ENCODE measurements around the gene FOXK2. TPM values are rescaled to one million over a fixed set of nuclear protein-coding genes. Genes with fewer than 3 reads are reported as not detected.
A peak's percentile ranks its signal among the peaks of the same experiment; 100 is the strongest.

The FOXK2 gene
- total RNA-seq, 4 donors from 2014 or later, result 27.0 to 51.6 (median 45.3) TPM

- Histone ChIP-seq H3K9me3 (no peaks in the 10 kb centered on the region), H3K27ac (replicated peaks in 1 of 4) (peak overlapping the region; percentile 84 to 94 (median 90)), H3K27me3 (no peaks in the 10 kb centered on the region), H3K36me3 (no peaks in the 10 kb centered on the region), H3K4me1 (peaks cover 34 to 51% (median 47%) of the 10 kb centered on the region in 4 donors), H3K4me3 (peak overlapping the region; percentile 79 to 98 (median 94))
- no peak for DNase-seq (ENCODE audit: extremely low spot score)
- peak in 1 of 2 donors; percentile 17 for TF ChIP-seq POLR2AphosphoS5 (IDR thresholded peaks at IDR 0.05)
- no peak for TF ChIP-seq EP300 (IDR thresholded peaks at IDR 0.05)
- WGBS, result 2% methylated on average over 17 of the region's 94 CpGs
- intact Hi-C loops (cut with DNase I), result loop anchor here (5.0 kb wide), 1 partner anchor 32 kb away; no protein-coding TSS in a partner anchor
Measured at GRCh38 chr17:82519971-82520903, 705 bp downstream of the FOXK2 start.

- Histone ChIP-seq H3K27me3 (no peaks in the 10 kb centered on the region), H3K36me3 (no peaks in the 10 kb centered on the region), H3K4me3 (no peak overlapping the region), H3K9me3 (no peaks in the 10 kb centered on the region), H3K4me1 (peaks cover 72 to 89% (median 88%) of the 10 kb centered on the region in 4 donors), H3K27ac (replicated peaks in 1 of 4) (peak overlapping the region; percentile 38 to 82 (median 64))
- DNase-seq (ENCODE audit: extremely low spot score), result no peak
- 40% methylated on average over 4 of the region's 4 CpGs for WGBS
- TF ChIP-seq CTCF (IDR thresholded peaks at IDR 0.05) (no peak), POLR2A (IDR thresholded peaks at IDR 0.05; ENCODE audit: low read depth) (no peak), POLR2AphosphoS5 (IDR thresholded peaks at IDR 0.05) (no peak), EP300 (IDR thresholded peaks at IDR 0.05) (no peak)
- intact Hi-C loops (cut with DNase I), result no loop called here
Measured at GRCh38 chr17:82524540-82524939, 5.0 kb downstream of the FOXK2 start.

- TF ChIP-seq POLR2AphosphoS5 (IDR thresholded peaks at IDR 0.05), result no peak
- no peak for TF ChIP-seq CTCF (IDR thresholded peaks at IDR 0.05)
- no peak overlapping the region for H3K4me3 ChIP-seq
- intact Hi-C loops (cut with DNase I), result loop anchor here (5.0 kb wide), 1 partner anchor 33 kb away; no protein-coding TSS in a partner anchor
- H3K27ac ChIP-seq (replicated peaks in 1 of 4), result peak overlapping the region; percentile 38 to 82 (median 64)
- no peaks in the 10 kb centered on the region for H3K27me3 ChIP-seq
- no peak for DNase-seq (ENCODE audit: extremely low spot score)
- H3K36me3 ChIP-seq, result no peaks in the 10 kb centered on the region
- H3K9me3 ChIP-seq, result no peaks in the 10 kb centered on the region
- 37% methylated on average over 4 of the region's 4 CpGs for WGBS
- H3K4me1 ChIP-seq, result peaks cover 84 to 100% (median 98%) of the 10 kb centered on the region in 4 donors
Measured at GRCh38 chr17:82525712-82526111, 6.2 kb downstream of the FOXK2 start.

- intact Hi-C loops (cut with DNase I), result loop anchor here (5.0 kb wide), 1 partner anchor 36 kb away; no protein-coding TSS in a partner anchor
- Histone ChIP-seq H3K27ac (replicated peaks in 1 of 4) (peak overlapping the region; percentile 73 to 82 (median 78)), H3K27me3 (no peaks in the 10 kb centered on the region), H3K9me3 (no peaks in the 10 kb centered on the region), H3K4me3 (no peak overlapping the region), H3K36me3 (no peaks in the 10 kb centered on the region), H3K4me1 (peaks cover 81 to 98% (median 94%) of the 10 kb centered on the region in 4 donors)
- WGBS, result 67% methylated on average over 8 of the region's 8 CpGs
- DNase-seq (ENCODE audit: extremely low spot score), result no peak
- TF ChIP-seq EP300 (IDR thresholded peaks at IDR 0.05), result no peak
- no peak for TF ChIP-seq CTCF (IDR thresholded peaks at IDR 0.05)
- TF ChIP-seq POLR2AphosphoS5 (IDR thresholded peaks at IDR 0.05), result no peak
- TF ChIP-seq POLR2A (IDR thresholded peaks at IDR 0.05; ENCODE audit: low read depth), result no peak
Measured at GRCh38 chr17:82527898-82528297, 8.4 kb downstream of the FOXK2 start.

All from esophagus muscularis mucosa (tissue), 4 donors.